WTC11 (cell line): Measurements from ENCODE around the gene ADRA2C. TPM values are rescaled to one million over a fixed set of nuclear protein-coding genes. Genes with fewer than 3 reads are reported as not detected.

Experiments
- ATAC-seq: fragments of 200-7000 bp; cut with Tn5 transposase; 2 replicates; pipeline ENCODE4 v1.10.0; 2021; ENCODE audit warnings: mild to moderate bottlenecking, moderate library complexity
- CTCF ChIA-PET: fragments of 300-600 bp; sonication (Branson Sonifier 250); formaldehyde crosslinking; loops from one replicate; lab custom pipeline; 2021; ENCODE audit warnings: antibody characterized with exemption; lab: Charles Lee
- POLR2A ChIA-PET: fragments of 350-600 bp; sonication (Branson Sonifier 250); formaldehyde crosslinking; loops from one replicate; lab custom pipeline; 2021; ENCODE audit warnings: antibody characterized with exemption; lab: Charles Lee
- DNase-seq: peaks from one replicate; pipeline ENCODE4 v3.0.0; 2021; ENCODE audit warnings: low spot score
- H3K27ac Mint-ChIP-seq: 2 replicates; pipeline ENCODE4 v1.8.0; 2021; ENCODE audit warnings: mixed read lengths
- H3K27me3 Mint-ChIP-seq: 2 replicates; pipeline ENCODE4 v1.8.0; 2021; ENCODE audit warnings: low read depth, mild to moderate bottlenecking, moderate library complexity, mixed read lengths
- H3K36me3 Mint-ChIP-seq: 2 replicates; pipeline ENCODE4 v1.8.0; 2021; ENCODE audit warnings: mixed read lengths
- H3K4me1 Mint-ChIP-seq: 2 replicates; pipeline ENCODE4 v1.8.0; 2022; ENCODE audit warnings: mixed read lengths
- H3K4me3 Mint-ChIP-seq: 2 replicates; pipeline ENCODE4 v1.8.0; 2021; ENCODE audit warnings: mild to moderate bottlenecking, moderate library complexity, mixed read lengths
- H3K9me3 Mint-ChIP-seq: 2 replicates; pipeline ENCODE4 v1.8.0; 2021; ENCODE audit warnings: mixed read lengths
- ARID4B ChIP-seq: sonication (generic); formaldehyde crosslinking; IDR thresholded peaks from 2 replicates; pipeline ENCODE4 v1.8.0; 2023; ENCODE audit warnings: missing genetic modification reagents, mild to moderate bottlenecking, borderline replicate concordance
- ATF3 ChIP-seq: sonication (generic); formaldehyde crosslinking; conservative IDR thresholded peaks from 2 replicates; pipeline ENCODE4 v1.8.1; 2022; ENCODE audit warnings: mild to moderate bottlenecking, missing genetic modification reagents
- CDX4 ChIP-seq: fragments of 250-450 bp; sonication (Bioruptor Pico); IDR thresholded peaks from 2 replicates; pipeline ENCODE4 v1.9.0; 2021; ENCODE audit warnings: moderate library complexity, mild to moderate bottlenecking, inconsistent platforms, borderline replicate concordance
- E2F4 ChIP-seq: sonication (generic); formaldehyde crosslinking; IDR thresholded peaks from 2 replicates; pipeline ENCODE4 v1.8.1; 2022; ENCODE audit warnings: low read depth, mild to moderate bottlenecking, moderate library complexity, missing genetic modification reagents, borderline replicate concordance
- FOXJ3 ChIP-seq: sonication (generic); formaldehyde crosslinking; IDR thresholded peaks from 2 replicates; pipeline ENCODE4 v1.9.0; 2021; ENCODE audit warnings: missing genetic modification reagents, mild to moderate bottlenecking, borderline replicate concordance
- IRF1 ChIP-seq: sonication (generic); formaldehyde crosslinking; IDR thresholded peaks from 2 replicates; pipeline ENCODE4 v1.8.0; 2023; ENCODE audit warnings: missing genetic modification reagents
- IRF2 ChIP-seq: sonication (generic); formaldehyde crosslinking; IDR thresholded peaks from 2 replicates; pipeline ENCODE4 v1.8.0; 2022; ENCODE audit warnings: low read depth, missing genetic modification reagents, borderline replicate concordance
- OVOL2 ChIP-seq: fragments of 250-450 bp; sonication (Bioruptor Pico); IDR thresholded peaks from 2 replicates; pipeline ENCODE4 v1.9.0; 2021; ENCODE audit warnings: mild to moderate bottlenecking, borderline replicate concordance
- ZMAT4 ChIP-seq: fragments of 250-450 bp; sonication (Bioruptor Pico); IDR thresholded peaks from 2 replicates; pipeline ENCODE4 v1.9.0; 2021; ENCODE audit warnings: mild to moderate bottlenecking
- ZNF121 ChIP-seq: sonication (generic); formaldehyde crosslinking; IDR thresholded peaks from 2 replicates; pipeline ENCODE4 v1.8.0; 2023; ENCODE audit warnings: missing genetic modification reagents
- ZNF138 ChIP-seq: sonication (generic); formaldehyde crosslinking; conservative IDR thresholded peaks from 2 replicates; pipeline ENCODE4 v1.8.1; 2022; ENCODE audit warnings: mild to moderate bottlenecking, moderate library complexity, missing genetic modification reagents
- ZNF219 ChIP-seq: sonication (generic); formaldehyde crosslinking; IDR thresholded peaks from 2 replicates; pipeline ENCODE4 v1.8.0; 2023; ENCODE audit warnings: missing genetic modification reagents, mild to moderate bottlenecking, borderline replicate concordance
- ZNF281 ChIP-seq: sonication (generic); formaldehyde crosslinking; IDR thresholded peaks from 2 replicates; pipeline ENCODE4 v1.8.0; 2023; ENCODE audit warnings: mild to moderate bottlenecking, missing genetic modification reagents
- ZNF317 ChIP-seq: sonication (generic); formaldehyde crosslinking; IDR thresholded peaks from 2 replicates; pipeline ENCODE4 v1.8.1; 2023; ENCODE audit warnings: low read depth, mild to moderate bottlenecking, moderate library complexity, missing genetic modification reagents, borderline replicate concordance
- ZNF532 ChIP-seq: fragments of 250-450 bp; sonication (Bioruptor Pico); IDR thresholded peaks from 2 replicates; pipeline ENCODE4 v1.9.0; 2021; ENCODE audit warnings: mild to moderate bottlenecking, borderline replicate concordance
- total RNA-seq: library from RNA; stranded (reverse); gene quantifications from 3 replicates; pipeline ENCODE4 v1.2.3, GENCODE V29; 2021

The ADRA2C gene
- total RNA-seq, 1 experiment from 2014 or later = 21.8 TPM

- peaks cover 36% of the 10 kb centered on the region for H3K4me1 Mint-ChIP-seq
- no peak overlapping the region for H3K27ac Mint-ChIP-seq
- ATAC-seq (no peak), DNase-seq (no peak)
- H3K4me3 Mint-ChIP-seq = no peak overlapping the region
- H3K9me3 Mint-ChIP-seq = no peaks in the 10 kb centered on the region
- no peak for TF ChIP-seq CDX4
- no peak for TF ChIP-seq ZNF219 (CRISPR knock-in tag)
- no peak for TF ChIP-seq FOXJ3 (CRISPR knock-in tag)
- no peak for TF ChIP-seq E2F4 (CRISPR knock-in tag)
- TF ChIP-seq ATF3 = no peak
- no peak for TF ChIP-seq OVOL2 (CRISPR knock-in tag)
- TF ChIP-seq IRF2 (CRISPR knock-in tag) = no peak
- no peak for TF ChIP-seq ZNF317 (CRISPR knock-in tag)
- TF ChIP-seq ZNF121 = no peak
- no peak for TF ChIP-seq ZNF281
- TF ChIP-seq ZNF138 (CRISPR knock-in tag) = no peak
- TF ChIP-seq ZMAT4 = no peak
- no peak for TF ChIP-seq IRF1 (CRISPR knock-in tag)
- TF ChIP-seq ZNF532 (CRISPR knock-in tag) = no peak
- no peak for TF ChIP-seq ARID4B (CRISPR knock-in tag)
- peaks cover 13% of the 10 kb centered on the region for H3K27me3 Mint-ChIP-seq
- no peaks in the 10 kb centered on the region for H3K36me3 Mint-ChIP-seq
- ChIA-PET POLR2A (interaction anchor here (1.1 kb wide), 1 partner anchor 17 kb away, joined by 5 read pairs; no protein-coding TSS in a partner anchor), CTCF (interaction anchor here (0.6 to 4.8 kb wide), 40 partner anchors 8 to 382 kb away, joined by 3 to 80 read pairs (median 5); partner anchors contain the start of gene ADRA2C)
These were observed 17.9 kb upstream of the ADRA2C start for GRCh38 chr4:3748136-3748898.
